ENCODE data around the gene ARHGEF6.
"Not testable (repeated sequence)": the region's sequence is repeated elsewhere in the genome, so short reads cannot be mapped to it uniquely, and the experiment has no call there.

The ARHGEF6 gene

GRCh38 chrX:136780763-136781162, at the start of gene ARHGEF6:
TSS of gene ARHGEF6 (minus strand) at chrX:136780932. CDS start at chrX:136780882, 50 bp downstream.
- DNase-seq, result no peak

- no peak for DNase-seq
Observed at GRCh38 chrX:136829413-136829812, 48.7 kb upstream of the ARHGEF6 start.

- no peak for DNase-seq
Observed at GRCh38 chrX:136828830-136829229, 48.1 kb upstream of the ARHGEF6 start.

GRCh38 chrX:136827026-136827425, 46.3 kb upstream of the ARHGEF6 start:
- DNase-seq, result peak; percentile 9

GRCh38 chrX:136825771-136826170, 45.0 kb upstream of the ARHGEF6 start:
- no peak for DNase-seq

- no peak for DNase-seq
Observed at GRCh38 chrX:136823175-136823574, 42.4 kb upstream of the ARHGEF6 start.

- no peak for DNase-seq
Observed at GRCh38 chrX:136822337-136823095, 41.8 kb upstream of the ARHGEF6 start.

GRCh38 chrX:136819756-136820155, 39.0 kb upstream of the ARHGEF6 start:
- DNase-seq, result not testable (repeated sequence)

GRCh38 chrX:136819031-136819703, 38.4 kb upstream of the ARHGEF6 start:
- no peak for DNase-seq

GRCh38 chrX:136816975-136817374, 36.2 kb upstream of the ARHGEF6 start:
- DNase-seq, result no peak

- DNase-seq, result no peak
Observed at GRCh38 chrX:136814847-136815750, 34.4 kb upstream of the ARHGEF6 start.

- no peak for DNase-seq
Observed at GRCh38 chrX:136812286-136812685, 31.6 kb upstream of the ARHGEF6 start.

GRCh38 chrX:136810493-136810892, 29.8 kb upstream of the ARHGEF6 start:
- DNase-seq, result no peak

GRCh38 chrX:136806891-136807410, 26.2 kb upstream of the ARHGEF6 start:
- DNase-seq, result no peak

GRCh38 chrX:136802515-136802914, 21.8 kb upstream of the ARHGEF6 start:
- DNase-seq, result no peak

GRCh38 chrX:136797787-136798186, 17.1 kb upstream of the ARHGEF6 start:
- DNase-seq, result no peak

- DNase-seq, result not testable (repeated sequence)
Observed at GRCh38 chrX:136795132-136795531, 14.4 kb upstream of the ARHGEF6 start.

GRCh38 chrX:136794660-136795059, 13.9 kb upstream of the ARHGEF6 start:
- DNase-seq, result not testable (repeated sequence)

- no peak for DNase-seq
Observed at GRCh38 chrX:136794080-136794479, 13.3 kb upstream of the ARHGEF6 start.

- DNase-seq, result no peak
Observed at GRCh38 chrX:136789856-136790255, 9.1 kb upstream of the ARHGEF6 start.

GRCh38 chrX:136784231-136784630, 3.5 kb upstream of the ARHGEF6 start:
- DNase-seq, result no peak

- DNase-seq, result no peak
Observed at GRCh38 chrX:136783159-136783558, 2.4 kb upstream of the ARHGEF6 start.

GRCh38 chrX:136781180-136781797, 557 bp upstream of the ARHGEF6 start:
- no peak for DNase-seq
